ENCODE data around the gene LINGO3.

GRCh38 chr19:2341982-2342381, 34.0 kb upstream of the LINGO3 start:
- TF ChIP-seq CTCF (IDR thresholded peaks at IDR 0.05) (no peak), POLR2AphosphoS5 (IDR thresholded peaks at IDR 0.05) (no peak)
